VCaP (cell line): ENCODE data around the gene CNTN4.

ENCODE experiments used
- H3K27ac ChIP-seq: fragments of 450-650 bp; 2 replicates; pipeline ENCODE4 v1.5.1; 2017
- TF ChIP-seq, protein P1 (sequence below): fragments of 450-650 bp; conservative IDR thresholded peaks from 2 replicates; pipeline ENCODE4 v1.5.1; 2017; ENCODE audit warnings: mild to moderate bottlenecking, moderate library complexity

Gene CNTN4

GRCh38 chr3:2094941-2095340 lies 3.7 kb upstream of the CNTN4 start:
- TF ChIP-seq, protein P1, sequence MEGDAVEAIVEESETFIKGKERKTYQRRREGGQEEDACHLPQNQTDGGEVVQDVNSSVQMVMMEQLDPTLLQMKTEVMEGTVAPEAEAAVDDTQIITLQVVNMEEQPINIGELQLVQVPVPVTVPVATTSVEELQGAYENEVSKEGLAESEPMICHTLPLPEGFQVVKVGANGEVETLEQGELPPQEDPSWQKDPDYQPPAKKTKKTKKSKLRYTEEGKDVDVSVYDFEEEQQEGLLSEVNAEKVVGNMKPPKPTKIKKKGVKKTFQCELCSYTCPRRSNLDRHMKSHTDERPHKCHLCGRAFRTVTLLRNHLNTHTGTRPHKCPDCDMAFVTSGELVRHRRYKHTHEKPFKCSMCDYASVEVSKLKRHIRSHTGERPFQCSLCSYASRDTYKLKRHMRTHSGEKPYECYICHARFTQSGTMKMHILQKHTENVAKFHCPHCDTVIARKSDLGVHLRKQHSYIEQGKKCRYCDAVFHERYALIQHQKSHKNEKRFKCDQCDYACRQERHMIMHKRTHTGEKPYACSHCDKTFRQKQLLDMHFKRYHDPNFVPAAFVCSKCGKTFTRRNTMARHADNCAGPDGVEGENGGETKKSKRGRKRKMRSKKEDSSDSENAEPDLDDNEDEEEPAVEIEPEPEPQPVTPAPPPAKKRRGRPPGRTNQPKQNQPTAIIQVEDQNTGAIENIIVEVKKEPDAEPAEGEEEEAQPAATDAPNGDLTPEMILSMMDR = no peak
- H3K27ac ChIP-seq = no peak overlapping the region

GRCh38 chr3:2096216-2096615 lies 2.5 kb upstream of the CNTN4 start:
- H3K27ac ChIP-seq = no peak overlapping the region
- TF ChIP-seq, protein P1 = no peak

DNA sequence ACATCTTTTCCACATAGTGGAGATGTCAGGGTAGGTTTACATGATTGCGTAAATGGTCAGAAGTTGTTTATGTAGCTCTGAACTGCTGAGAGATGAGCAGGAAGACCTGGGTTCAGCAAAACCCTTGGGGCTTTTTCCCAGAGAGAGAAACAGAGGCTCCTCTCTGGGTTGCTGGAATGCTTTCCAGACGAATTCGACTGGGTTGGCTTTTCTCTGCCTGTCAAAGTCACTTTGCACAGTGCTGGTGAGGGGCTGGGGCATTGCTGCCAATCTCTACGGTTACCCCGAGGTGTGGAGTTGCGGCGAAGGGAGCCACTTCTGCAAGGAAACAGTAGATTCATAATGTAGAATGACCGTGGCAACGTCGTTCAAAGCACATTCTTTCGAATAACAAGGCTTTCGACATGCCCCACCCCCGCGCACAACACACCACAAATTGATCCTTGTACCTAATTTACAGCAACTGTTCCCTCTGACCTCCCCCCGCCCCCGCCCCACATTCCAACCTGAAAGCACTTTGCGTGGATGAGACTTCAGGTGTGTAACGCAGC lies 950 bp upstream of the CNTN4 start:
- peak overlapping the region; percentile 87 for H3K27ac ChIP-seq
- TF ChIP-seq, protein P1 = no peak

DNA sequence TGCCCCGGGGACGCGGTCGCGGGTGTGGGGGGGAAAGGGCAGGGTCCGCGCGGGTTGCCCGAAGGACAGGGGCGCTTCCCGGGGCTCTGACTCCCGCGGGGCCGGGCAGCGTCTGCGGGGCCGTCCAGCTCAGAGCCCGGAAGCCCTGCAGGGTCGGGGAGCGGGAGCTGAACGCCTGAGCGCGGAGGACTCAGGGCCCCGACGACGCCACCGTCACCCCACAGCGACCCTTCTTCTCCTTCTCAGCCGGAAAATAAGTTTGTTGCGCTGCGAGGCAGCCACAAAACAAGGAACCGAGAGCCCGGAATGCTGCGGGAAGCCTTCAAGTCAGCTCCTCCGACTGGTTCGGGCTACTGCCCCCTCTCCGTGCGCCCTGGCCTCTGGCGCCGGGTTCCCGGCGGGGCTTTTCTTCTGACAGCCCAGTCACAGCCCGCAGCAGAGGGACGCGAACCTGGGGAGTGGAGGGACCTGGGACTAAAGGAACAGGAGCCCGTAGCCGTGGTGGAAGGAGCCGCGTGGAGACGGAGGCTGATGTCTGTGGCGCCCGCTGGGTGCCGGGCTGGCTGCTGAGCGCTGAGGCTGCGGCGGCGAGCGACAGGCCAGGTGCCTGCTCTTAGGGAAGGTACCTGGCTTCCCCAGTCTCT lies 484 bp downstream of the CNTN4 start:
- H3K27ac ChIP-seq = peak overlapping the region; percentile 87
- TF ChIP-seq, protein P1 = no peak

GRCh38 chr3:2099779-2100191 lies 1.1 kb downstream of the CNTN4 start:
- peak overlapping the region; percentile 87 for H3K27ac ChIP-seq
- TF ChIP-seq, protein P1 = no peak

GRCh38 chr3:2106438-2106837 lies 7.8 kb downstream of the CNTN4 start:
- no peak overlapping the region for H3K27ac ChIP-seq
- TF ChIP-seq, protein P1 = no peak

DNA sequence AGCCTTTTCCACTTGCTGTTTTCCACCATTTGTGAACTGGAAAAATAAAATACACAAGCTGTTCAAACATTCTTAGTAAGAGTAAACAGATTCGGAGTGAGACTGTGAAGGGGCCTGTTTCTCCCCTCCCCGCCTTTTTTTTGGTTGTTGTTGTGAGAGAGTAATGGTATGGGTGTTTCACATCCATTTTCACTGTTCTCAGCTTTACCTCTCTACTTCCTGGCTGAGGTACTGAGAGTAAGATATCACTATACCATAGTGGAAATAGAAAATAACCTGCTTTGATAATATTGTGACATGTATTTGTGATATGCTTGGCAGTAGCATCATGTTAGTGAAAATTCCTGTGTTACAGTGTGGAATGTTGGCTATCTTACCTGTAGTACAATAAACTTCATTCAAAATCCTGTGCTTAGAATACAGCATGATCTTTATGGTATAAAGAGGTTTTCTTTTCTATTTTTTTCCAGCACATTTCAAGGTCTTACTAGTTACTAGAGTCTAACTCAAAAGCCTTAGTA lies 12.0 kb downstream of the CNTN4 start:
- TF ChIP-seq, protein P1 = no peak
- H3K27ac ChIP-seq = no peak overlapping the region
